K562 (cell line): Measurements from ENCODE around the gene MRGPRF. TPM values are rescaled to one million over a fixed set of nuclear protein-coding genes. Genes with fewer than 3 reads are reported as not detected.

Experiments used
- ATAC-seq: fragments of 200-7000 bp; cut with Tn5 transposase; 3 replicates; pipeline ENCODE4 v1.9.1; 2020; ENCODE audit warnings: moderate library complexity
- BruUV-seq: library from RNA; stranded (reverse); fragments of 400-500 nt; replicated peaks from 2 replicates; lab custom pipeline; 2021; lab: Mats Ljungman, UMichigan
- CTCF ChIA-PET: fragments of 300-600 bp; formaldehyde crosslinking; extraction: SDS; loops from one replicate; lab custom pipeline; 2021; ENCODE audit warnings: low intra/inter-chr PET ratio; lab: Yijun Ruan, JAX
- POLR2A ChIA-PET: fragments of 300-600, 350-650 bp; sonication (Branson Sonifier 250); formaldehyde crosslinking; extraction: SDS; loops from one replicate; lab custom pipeline; 2021; ENCODE audit warnings: antibody characterized with exemption, inconsistent platforms; lab: Yijun Ruan, JAX
- DNase-seq, 4 experiments: peaks; one replicate each; pipeline versions ENCODE4 v3.0.0 to v3.0.0-alpha.2; 2011 to 2018; ENCODE audit warnings: low spot score in 3 of 4, mixed read lengths in 3 of 4; ENCODE audit errors: extremely low read depth in 1 of 4
- FAIRE-seq: peaks from 2 replicates; lab custom pipeline; 2011; peaks lifted over from hg19 to GRCh38; lab: Jason Lieb, UNC
- H2AFZ ChIP-seq: 2 replicates; pipeline ENCODE4 v1.6.0; 2011; ENCODE audit warnings: low read depth, low read length, control low read depth, inconsistent platforms
- H3K27ac ChIP-seq: fragments of 200-600 bp; 3 replicates; pipeline ENCODE4 v1.8.0; 2011; ENCODE audit warnings: low read depth, mild to moderate bottlenecking, control low read depth, inconsistent platforms, low read length, moderate library complexity, mixed read lengths; ENCODE audit errors: extremely low read depth
- H3K27me3 ChIP-seq, 2 experiments: fragments of 300-600 bp in 1 of 2; 2 replicates in 1 of 2; 3 replicates in 1 of 2; pipeline versions ENCODE4 v1.6.0 to v1.8.0; 2011; ENCODE audit warnings: inconsistent platforms in 2 of 2, low read length in 2 of 2, mild to moderate bottlenecking in 1 of 2, mixed read lengths in 1 of 2, moderate library complexity in 1 of 2; ENCODE audit not compliant: control insufficient read depth in 2 of 2, insufficient read depth in 2 of 2
- H3K36me3 ChIP-seq: fragments of 300-600 bp; 3 replicates; pipeline ENCODE4 v1.8.0; 2011; ENCODE audit warnings: mild to moderate bottlenecking, low read length, inconsistent platforms; ENCODE audit not compliant: control insufficient read depth, insufficient read depth
- H3K4me1 ChIP-seq, 2 experiments: fragments of 200-600 bp in 1 of 2; replicated peaks in 1 of 2; 2 replicates in 1 of 2; 3 replicates in 1 of 2; pipeline versions ENCODE4 v1.5.1 to v1.8.0; 2011; ENCODE audit warnings: inconsistent platforms in 2 of 2, low read length in 2 of 2, mild to moderate bottlenecking in 1 of 2, mixed read lengths in 1 of 2, moderate library complexity in 1 of 2; ENCODE audit not compliant: control insufficient read depth in 2 of 2, insufficient read depth in 2 of 2
- H3K4me2 ChIP-seq: 2 replicates; pipeline ENCODE4 v1.6.1; 2011; ENCODE audit warnings: low read length, control low read depth, inconsistent platforms, mixed read lengths; ENCODE audit not compliant: insufficient read depth
- H3K4me3 ChIP-seq: fragments of 200-600 bp; sonication (generic), shearing (Covaris generic); 2 replicates; pipeline ENCODE4 v1.5.1; 2016; ENCODE audit warnings: control low read depth, inconsistent platforms
- H3K79me2 ChIP-seq: fragments of 200-600 bp; 3 replicates; pipeline ENCODE4 v1.8.0; 2011; ENCODE audit warnings: low read length, inconsistent platforms; ENCODE audit not compliant: control insufficient read depth, insufficient read depth
- H3K9ac ChIP-seq, 2 experiments: 2 replicates each; pipeline versions ENCODE4 v1.6.0 to v1.6.1; 2011; ENCODE audit warnings: low read depth in 2 of 2, low read length in 2 of 2, control low read depth in 1 of 2, inconsistent platforms in 1 of 2, mild to moderate bottlenecking in 1 of 2, mixed read lengths in 1 of 2; ENCODE audit not compliant: insufficient read depth in 1 of 2
- H3K9me1 ChIP-seq: one replicate; pipeline ENCODE4 v1.6.0; 2011; ENCODE audit warnings: inconsistent platforms, mild to moderate bottlenecking, low read length, moderate library complexity; ENCODE audit not compliant: control insufficient read depth, insufficient read depth
- H3K9me3 ChIP-seq: replicated peaks from 2 replicates; pipeline ENCODE4 v1.5.1; 2011; ENCODE audit warnings: low read depth, low read length, inconsistent platforms; ENCODE audit not compliant: control insufficient read depth, insufficient read depth
- H4K20me1 ChIP-seq: replicated peaks from 2 replicates; pipeline ENCODE4 v1.6.1; 2011; ENCODE audit warnings: low read length, inconsistent platforms, mixed read lengths; ENCODE audit not compliant: control insufficient read depth, insufficient read depth
- ATF1 ChIP-seq, 2 experiments: fragments of 450-650 bp in 1 of 2; IDR thresholded peaks; 2 replicates each; pipeline ENCODE4 v1.6.1; 2016; ENCODE audit warnings: missing compliant biosample characterization in 1 of 2, missing genetic modification characterization in 1 of 2
- ETV6 ChIP-seq, 3 experiments: fragments of 150-350 bp in 1 of 3; sonication (generic) in 1 of 3; formaldehyde crosslinking in 1 of 3; IDR thresholded peaks; 2 replicates each; pipeline versions ENCODE4 v1.6.1 to v1.8.0; 2014 to 2022; ENCODE audit warnings: borderline replicate concordance in 2 of 3, low read depth in 2 of 3, antibody characterized with exemption in 1 of 3, low read length in 1 of 3, mild to moderate bottlenecking in 1 of 3, missing genetic modification reagents in 1 of 3
- FOXJ2 ChIP-seq: fragments of 200-800 bp; sonication (Bioruptor generic); IDR thresholded peaks from 2 replicates; pipeline ENCODE4 v1.6.1; 2016; ENCODE audit warnings: missing genetic modification characterization, missing compliant biosample characterization
- FUS ChIP-seq: fragments of 200-400 bp; formaldehyde crosslinking; optimal IDR thresholded peaks from 2 replicates; pipeline ENCODE3; 2017; ENCODE audit warnings: low read depth, low read length
- HMGN3 ChIP-seq: IDR thresholded peaks from 2 replicates; pipeline ENCODE4 v1.6.1; 2011; ENCODE audit warnings: borderline replicate concordance, low read depth, mild to moderate bottlenecking, mixed read lengths, low read length; ENCODE audit not compliant: insufficient read length; ENCODE audit errors: extremely low read depth
- MTA2 ChIP-seq: fragments of 450-650 bp; IDR thresholded peaks from 2 replicates; pipeline ENCODE4 v1.6.1; 2016; ENCODE audit warnings: low read depth
- NCOA4 ChIP-seq: fragments of 450-650 bp; IDR thresholded peaks from 2 replicates; pipeline ENCODE4 v1.6.1; 2018; ENCODE audit warnings: mild to moderate bottlenecking; ENCODE audit not compliant: partially characterized antibody
- NFYB ChIP-seq: IDR thresholded peaks from 2 replicates; pipeline ENCODE4 v1.6.1; 2011; ENCODE audit warnings: mild to moderate bottlenecking, moderate library complexity; ENCODE audit not compliant: insufficient read length; ENCODE audit errors: extremely low read depth
- PHB2 ChIP-seq: fragments of 450-650 bp; IDR thresholded peaks from 2 replicates; pipeline ENCODE4 v1.6.1; 2017; ENCODE audit warnings: low read depth
- RFX7 ChIP-seq: fragments of 250-450 bp; sonication (Bioruptor Pico); IDR thresholded peaks from 2 replicates; pipeline ENCODE4 v1.5.1; 2021; ENCODE audit warnings: mild to moderate bottlenecking
- SMAD3 ChIP-seq: fragments of 450-650 bp; formaldehyde crosslinking; conservative IDR thresholded peaks from 2 replicates; pipeline ENCODE4 v1.4.0; 2020; ENCODE audit warnings: mild to moderate bottlenecking
- TBL1XR1 ChIP-seq, 2 experiments: IDR thresholded peaks; 2 replicates each; pipeline ENCODE4 v1.6.1; 2012; ENCODE audit warnings: improper control_type of control experiment in 2 of 2, low read length in 2 of 2, mild to moderate bottlenecking in 1 of 2
- TCF3 ChIP-seq: sonication (generic); formaldehyde crosslinking; IDR thresholded peaks from 2 replicates; pipeline ENCODE4 v1.4.0; 2020; ENCODE audit warnings: mild to moderate bottlenecking, missing genetic modification reagents
- ZNF41 ChIP-seq: fragments of 250-450 bp; sonication (Bioruptor Pico); conservative IDR thresholded peaks from 2 replicates; pipeline ENCODE4 v1.4.0; 2020; ENCODE audit warnings: mild to moderate bottlenecking
- WGBS: fragments of 100-300 bp; shearing (Covaris generic); methylation state at CpG from one replicate; pipeline ENCODE4 v1.1.6; 2016; ENCODE audit warnings: low coverage, mixed read lengths; ENCODE audit not compliant: insufficient coverage; ENCODE audit errors: missing lambda C conversion rate; 5-methylcytosine and 5-hydroxymethylcytosine counted together
- in situ Hi-C: fragments of 300-500 bp; cut with MboI; formaldehyde crosslinking; loops from 4 replicates; pipeline ENCODE4 v1.15.0; 2018; ENCODE audit warnings: inconsistent platforms, mixed read lengths
- intact Hi-C: fragments of 100-400 bp; cut with micrococcal nuclease; formaldehyde crosslinking; loops from 2 replicates; pipeline ENCODE4 v1.14.2; 2022
- polyA plus RNA-seq, 8 experiments: library from polyadenylated mRNA; depleted of rRNA in 4 of 8; stranded (reverse) in 5 of 8; unstranded in 3 of 8; fragments of >200 nt; fragmentation: Nextera tagmentation in 2 of 8; fragmentation: Illumina TruSeq in 1 of 8; extraction: Ambion mirVana in 2 of 8; extraction: Trizol in 1 of 8; gene quantifications; 2 replicates each; pipeline versions ENCODE4 v1.2.1 to v1.2.3, GENCODE V29; 2011 to 2014; ENCODE audit warnings: inconsistent platforms in 1 of 8, missing spikeins in 1 of 8
- total RNA-seq, 7 experiments: library from RNA; depleted of rRNA in 6 of 7; stranded (reverse); fragments of >200 nt in 6 of 7; fragmentation: Illumina TruSeq in 2 of 7; extraction: Trizol in 2 of 7; gene quantifications; 2 replicates each; pipeline versions ENCODE4 v1.2.1 to v1.2.3, GENCODE V29; 2011 to 2021; ENCODE audit warnings: low replicate concordance in 1 of 7
- TF ChIP-seq, protein P1 (sequence below): fragments of 450-650 bp; conservative IDR thresholded peaks from 2 replicates; pipeline ENCODE4 v1.6.1; 2016; ENCODE audit warnings: missing genetic modification characterization, low read depth, mild to moderate bottlenecking, missing compliant biosample characterization, moderate library complexity
- TF ChIP-seq, protein P2 (sequence below): fragments of 450-650 bp; IDR thresholded peaks from 2 replicates; pipeline ENCODE4 v1.6.1; 2018; ENCODE audit warnings: mild to moderate bottlenecking, low read depth; ENCODE audit not compliant: partially characterized antibody
- TF ChIP-seq, protein P3 (sequence below): sonication (generic); formaldehyde crosslinking; IDR thresholded peaks from 2 replicates; pipeline ENCODE4 v1.9.0; 2022; ENCODE audit warnings: mild to moderate bottlenecking, missing genetic modification reagents

The MRGPRF gene
- total and polyA plus RNA-seq, 9 of the 15 experiments (the other 6 are each of a cell fraction or from before 2014, with no cell fraction given): not detected

DNA sequence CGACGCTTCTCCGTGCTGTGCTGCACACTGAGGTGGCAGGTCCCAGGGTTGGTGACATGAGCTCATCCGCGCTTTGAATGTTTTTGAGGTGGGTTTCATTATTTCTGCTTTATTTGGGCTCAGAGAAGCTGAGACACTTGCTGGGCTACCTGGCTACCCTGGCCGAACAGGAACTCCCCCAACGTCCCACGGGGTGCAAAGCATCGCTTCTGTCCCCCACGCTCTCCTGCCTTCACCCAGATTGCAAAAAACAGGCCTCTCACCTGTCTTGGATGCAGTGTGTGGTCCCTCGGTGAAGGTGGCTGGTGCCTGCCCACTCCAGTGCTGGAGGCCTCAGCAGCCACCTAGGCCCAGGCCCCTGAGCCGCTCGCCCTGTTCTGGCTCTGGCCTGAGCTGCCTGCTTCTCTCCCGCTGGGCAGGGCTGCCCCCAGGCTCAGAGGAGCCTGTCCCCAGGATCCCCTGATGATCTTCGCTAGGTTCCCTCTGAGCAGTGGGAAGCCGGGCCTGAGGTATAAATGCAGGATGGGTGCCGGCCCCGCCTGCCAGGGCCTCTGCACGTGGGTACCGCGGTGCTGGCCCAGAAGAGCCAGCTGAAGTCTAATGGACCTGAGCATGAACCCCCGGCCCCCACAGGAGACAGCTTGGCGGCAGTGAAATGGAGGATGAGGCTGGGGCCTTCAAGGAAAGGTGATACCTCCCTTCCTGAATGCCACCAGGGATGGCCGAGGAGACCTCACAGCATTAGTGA, 16.5 kb downstream of the MRGPRF start (continued):
- TF ChIP-seq, protein P1, sequence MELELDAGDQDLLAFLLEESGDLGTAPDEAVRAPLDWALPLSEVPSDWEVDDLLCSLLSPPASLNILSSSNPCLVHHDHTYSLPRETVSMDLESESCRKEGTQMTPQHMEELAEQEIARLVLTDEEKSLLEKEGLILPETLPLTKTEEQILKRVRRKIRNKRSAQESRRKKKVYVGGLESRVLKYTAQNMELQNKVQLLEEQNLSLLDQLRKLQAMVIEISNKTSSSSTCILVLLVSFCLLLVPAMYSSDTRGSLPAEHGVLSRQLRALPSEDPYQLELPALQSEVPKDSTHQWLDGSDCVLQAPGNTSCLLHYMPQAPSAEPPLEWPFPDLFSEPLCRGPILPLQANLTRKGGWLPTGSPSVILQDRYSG (tag): no peak
- TF ChIP-seq ZNF41 (no peak), TBL1XR1 (IDR thresholded peaks at IDR 0.05; ENCODE audit: low read length in 2 of 2) (no peak), RFX7 (CRISPR knock-in tag) (no peak), MTA2 (no peak)
- TF ChIP-seq, protein P2, sequence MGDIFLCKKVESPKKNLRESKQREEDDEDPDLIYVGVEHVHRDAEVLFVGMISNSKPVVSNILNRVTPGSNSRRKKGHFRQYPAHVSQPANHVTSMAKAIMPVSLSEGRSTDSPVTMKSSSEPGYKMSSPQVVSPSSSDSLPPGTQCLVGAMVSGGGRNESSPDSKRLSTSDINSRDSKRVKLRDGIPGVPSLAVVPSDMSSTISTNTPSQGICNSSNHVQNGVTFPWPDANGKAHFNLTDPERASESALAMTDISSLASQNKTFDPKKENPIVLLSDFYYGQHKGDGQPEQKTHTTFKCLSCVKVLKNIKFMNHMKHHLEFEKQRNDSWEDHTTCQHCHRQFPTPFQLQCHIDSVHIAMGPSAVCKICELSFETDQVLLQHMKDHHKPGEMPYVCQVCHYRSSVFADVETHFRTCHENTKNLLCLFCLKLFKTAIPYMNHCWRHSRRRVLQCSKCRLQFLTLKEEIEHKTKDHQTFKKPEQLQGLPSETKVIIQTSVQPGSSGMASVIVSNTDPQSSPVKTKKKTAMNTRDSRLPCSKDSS: no peak

DNA sequence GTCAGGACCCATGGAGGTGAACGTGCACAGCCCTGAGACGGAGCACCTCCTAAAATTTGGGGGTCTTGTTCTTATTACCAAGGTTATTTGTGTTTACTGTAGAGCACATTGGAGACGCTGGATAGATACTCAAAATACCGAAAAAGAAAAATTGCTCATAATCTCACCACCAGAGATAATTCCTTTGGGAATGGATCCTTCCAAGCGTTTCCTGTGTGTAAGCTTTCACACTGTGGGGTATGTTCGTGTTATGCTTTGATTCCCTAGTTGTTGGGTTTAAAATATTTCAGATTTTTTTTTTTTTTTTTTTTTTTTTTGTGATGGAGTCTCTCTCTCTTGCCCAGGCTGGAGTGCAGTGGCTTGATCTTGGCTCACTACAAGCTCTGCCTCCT, 18.2 kb downstream of the MRGPRF start:
- 0% methylated on average over 6 of the region's 6 CpGs for WGBS
- POLR2A ChIA-PET: interaction anchor here (0.6 to 0.8 kb wide), 2 partner anchors 40 to 270 kb away, joined by 3 to 5 read pairs; no protein-coding TSS in a partner anchor
- H3K36me3 ChIP-seq: no peaks in the 10 kb centered on the region
- DNase-seq (no peak), FAIRE-seq (no peak), ATAC-seq (no peak)
- no peak overlapping the region for H2AFZ ChIP-seq
- H3K79me2 ChIP-seq: no peaks in the 10 kb centered on the region
- no peak overlapping the region for H3K27ac ChIP-seq
- no peak overlapping the region for H3K4me3 ChIP-seq
- H3K4me2 ChIP-seq: no peak overlapping the region
- H3K9ac ChIP-seq: no peak overlapping the region
- in situ Hi-C loops: no loop called here
- BruUV-seq: no TSS peak
- H3K9me3 ChIP-seq: no peaks in the 10 kb centered on the region
- H3K9me1 ChIP-seq: no peaks in the 10 kb centered on the region
- CTCF ChIA-PET: no interaction called here
- H4K20me1 ChIP-seq: 0 out of 2 replicates have a peak, but pooled peaks cover 4% of the 10 kb centered on the region
- H3K4me1 ChIP-seq: peaks cover 0 to 7% of the 10 kb centered on the region in 2 experiments; a peak in 3 of 5 replicates
- H3K27me3 ChIP-seq: peaks cover 45 to 86% of the 10 kb centered on the region in 2 experiments
- intact Hi-C loops: no loop called here
- no peak for TF ChIP-seq HMGN3
- no peak for TF ChIP-seq FUS
- no peak for TF ChIP-seq NFYB
- TF ChIP-seq FOXJ2 (tag): no peak
- TF ChIP-seq SMAD3 (CRISPR knock-in tag): no peak
- TF ChIP-seq TCF3 (CRISPR knock-in tag): no peak
- TF ChIP-seq ATF1 (CRISPR knock-in tag; IDR thresholded peaks at IDR 0.05): no peak
- no peak for TF ChIP-seq ATF1 (tag; IDR thresholded peaks at IDR 0.05)
- TF ChIP-seq, protein P3, sequence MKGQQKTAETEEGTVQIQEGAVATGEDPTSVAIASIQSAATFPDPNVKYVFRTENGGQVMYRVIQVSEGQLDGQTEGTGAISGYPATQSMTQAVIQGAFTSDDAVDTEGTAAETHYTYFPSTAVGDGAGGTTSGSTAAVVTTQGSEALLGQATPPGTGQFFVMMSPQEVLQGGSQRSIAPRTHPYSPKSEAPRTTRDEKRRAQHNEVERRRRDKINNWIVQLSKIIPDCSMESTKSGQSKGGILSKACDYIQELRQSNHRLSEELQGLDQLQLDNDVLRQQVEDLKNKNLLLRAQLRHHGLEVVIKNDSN: no peak
- no peak for TF ChIP-seq PHB2
- TF ChIP-seq NCOA4: no peak
- no peak for TF ChIP-seq ETV6 (IDR thresholded peaks at IDR 0.05; ENCODE audit: borderline replicate concordance in 1 of 2, low read depth in 2 of 2, low read length in 1 of 2)
- TF ChIP-seq ETV6 (CRISPR knock-in tag; IDR thresholded peaks at IDR 0.05; ENCODE audit: borderline replicate concordance): no peak
